ENCODE results near the gene EN2.

EN2 gene

DNA sequence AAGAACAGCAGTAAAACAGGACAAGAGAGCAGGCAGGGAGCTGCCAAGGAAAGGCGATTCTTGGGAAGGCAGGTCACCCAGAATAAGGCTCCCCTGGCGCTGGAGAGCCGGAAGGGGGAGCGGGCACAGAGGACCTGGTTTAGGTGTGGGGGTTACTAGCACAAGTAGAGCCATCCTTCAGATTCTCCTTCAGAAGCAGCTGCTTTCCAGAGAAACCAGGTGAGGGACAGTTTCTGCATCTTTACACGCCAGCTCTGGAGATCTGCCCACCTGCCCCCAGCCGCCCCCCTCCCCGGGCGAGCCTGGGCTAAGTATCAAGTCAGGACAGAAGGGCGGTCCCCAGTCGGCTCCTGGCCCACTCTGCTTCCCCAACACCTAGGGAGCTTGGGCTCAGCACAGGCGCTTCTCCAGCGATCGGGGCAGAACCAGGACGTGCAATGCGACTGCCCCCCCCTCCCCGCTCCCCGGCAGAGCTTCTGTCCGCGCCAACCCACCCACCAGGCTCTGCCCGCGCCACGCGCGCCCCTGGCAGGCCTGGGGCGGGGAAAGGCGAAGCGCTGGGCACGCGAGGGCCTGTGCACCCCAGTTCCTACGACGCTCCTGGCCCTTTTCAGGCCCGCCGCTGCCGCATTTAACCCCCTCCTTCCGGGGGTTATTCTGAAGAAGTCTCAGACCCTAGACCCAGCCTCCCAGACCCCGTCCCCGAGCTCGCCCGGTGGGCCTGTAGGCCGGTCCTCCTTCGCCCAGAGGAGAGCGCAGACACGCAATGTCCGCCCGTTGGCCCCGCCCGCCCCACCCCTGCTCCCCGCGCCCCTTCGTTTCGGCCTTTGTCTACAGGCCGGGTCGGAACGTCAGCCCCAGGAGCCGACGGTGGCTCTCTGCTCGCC is 4.4 kb upstream of the EN2 start:
- WGBS: 2% methylated on average over 57 of the region's 57 CpGs
- Histone ChIP-seq H3K36me3 (ENCODE audit: insufficient read depth, low read length) (no peaks in the 10 kb centered on the region), H3K27me3 (ENCODE audit: insufficient read depth, low read length) (peaks cover 99% of the 10 kb centered on the region), H3K4me1 (ENCODE audit: insufficient read depth, low read length) (peaks cover 4% of the 10 kb centered on the region; the same call in 1 of the 2 replicates), H3K9ac (ENCODE audit: low read depth, low read length) (no peak overlapping the region), H3K4me3 (ENCODE audit: low read length) (no peak overlapping the region), H3K27ac (ENCODE audit: low read depth, low read length) (no peak overlapping the region), H3K9me3 (ENCODE audit: insufficient read depth, low read depth, low read length) (no peaks in the 10 kb centered on the region)

DNA sequence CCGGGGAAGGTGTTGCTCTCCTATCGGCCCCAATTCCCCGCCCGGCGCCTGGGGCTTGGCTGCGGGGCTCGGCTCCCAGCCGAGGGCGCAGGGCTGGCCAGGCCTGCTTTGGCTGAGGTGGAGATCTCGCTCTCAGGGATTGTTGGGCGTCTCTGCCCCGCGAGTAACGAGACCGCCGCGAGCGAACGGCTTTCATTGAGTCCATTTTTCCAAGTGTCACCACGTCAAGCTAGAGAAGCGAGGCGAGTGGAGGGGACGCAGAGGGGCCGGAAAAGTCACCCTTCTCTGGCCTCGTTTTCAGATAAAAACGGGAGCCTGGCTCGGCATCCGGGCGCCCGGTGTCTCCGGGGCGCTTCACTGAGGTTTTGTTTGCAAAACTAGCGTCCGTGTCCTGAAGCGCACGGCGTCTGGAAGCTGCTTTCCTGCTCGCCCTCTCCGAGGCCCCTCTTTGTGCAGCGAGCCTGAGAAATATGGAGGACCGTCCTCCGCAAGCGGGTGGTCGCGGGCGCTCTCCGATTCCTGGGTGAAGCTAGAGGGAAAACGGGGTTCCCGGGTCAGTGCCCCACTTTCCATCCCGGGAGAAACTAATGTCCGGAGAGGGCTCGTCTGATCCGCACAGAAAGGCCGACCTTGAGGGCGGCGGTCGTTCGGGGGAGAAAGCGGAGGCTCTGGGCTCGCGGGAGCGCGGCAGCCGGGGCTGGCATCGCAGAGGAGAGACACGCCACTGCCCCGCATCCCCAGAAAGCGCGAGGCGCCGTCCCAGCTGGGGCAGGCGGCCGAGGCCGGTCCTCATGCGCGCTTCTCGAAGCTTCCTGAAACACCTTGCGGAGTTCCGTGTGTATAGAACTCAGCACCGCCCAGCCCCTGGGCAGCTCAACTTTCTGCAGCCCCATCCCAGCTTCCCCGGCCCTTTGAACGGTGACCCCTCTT is 3.5 kb upstream of the EN2 start:
- Histone ChIP-seq H3K9ac (ENCODE audit: low read depth, low read length) (no peak overlapping the region), H3K4me1 (ENCODE audit: insufficient read depth, low read length) (peaks cover 4% of the 10 kb centered on the region; the same call in 1 of the 2 replicates), H3K36me3 (ENCODE audit: insufficient read depth, low read length) (no peaks in the 10 kb centered on the region), H3K9me3 (ENCODE audit: insufficient read depth, low read depth, low read length) (no peaks in the 10 kb centered on the region), H3K27ac (ENCODE audit: low read depth, low read length) (no peak overlapping the region), H3K27me3 (ENCODE audit: insufficient read depth, low read length) (peaks cover 99% of the 10 kb centered on the region), H3K4me3 (ENCODE audit: low read length) (no peak overlapping the region)
- WGBS: 3% methylated on average over 82 of the region's 82 CpGs

DNA sequence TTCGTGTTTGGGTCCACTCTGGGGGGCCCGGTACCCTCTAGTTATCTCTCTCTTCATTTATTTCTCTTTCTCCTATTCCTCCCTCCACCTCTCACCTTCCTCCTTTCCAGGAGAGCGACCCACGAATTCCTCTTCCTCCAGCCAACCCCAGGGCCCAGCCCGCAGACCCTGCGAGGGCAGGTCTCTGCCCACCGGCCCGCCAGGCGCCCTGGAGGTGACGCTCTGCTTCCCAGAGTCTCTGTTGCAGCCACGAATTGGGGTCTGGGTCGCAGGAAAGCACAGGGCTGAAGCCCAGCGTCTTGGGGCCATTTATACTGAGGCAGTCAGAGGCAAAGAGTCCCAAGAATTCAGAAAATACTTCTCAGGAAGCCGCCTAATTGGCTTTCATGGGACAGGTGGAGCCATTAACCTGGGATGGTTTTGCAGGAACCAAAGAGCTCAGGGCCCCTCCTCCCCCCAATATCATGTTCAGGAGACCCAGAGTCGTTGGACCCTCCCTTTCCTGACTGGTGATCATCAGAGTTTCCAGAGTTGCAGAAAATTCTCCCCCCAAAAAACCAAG is 2.7 kb upstream of the EN2 start:
- H3K4me3 ChIP-seq (ENCODE audit: low read length): no peak overlapping the region
- no peak overlapping the region for H3K27ac ChIP-seq (ENCODE audit: low read depth, low read length)
- whole genome bisulfite sequencing: 5% methylated on average over 15 of the region's 15 CpGs
- H3K36me3 ChIP-seq (ENCODE audit: insufficient read depth, low read length): no peaks in the 10 kb centered on the region
- H3K27me3 ChIP-seq (ENCODE audit: insufficient read depth, low read length): peaks cover 99% of the 10 kb centered on the region
- no peaks in the 10 kb centered on the region for H3K9me3 ChIP-seq (ENCODE audit: insufficient read depth, low read depth, low read length)
- no peak overlapping the region for H3K9ac ChIP-seq (ENCODE audit: low read depth, low read length)
- H3K4me1 ChIP-seq (ENCODE audit: insufficient read depth, low read length): peaks cover 7% of the 10 kb centered on the region; the same call in 1 of the 2 replicates

DNA sequence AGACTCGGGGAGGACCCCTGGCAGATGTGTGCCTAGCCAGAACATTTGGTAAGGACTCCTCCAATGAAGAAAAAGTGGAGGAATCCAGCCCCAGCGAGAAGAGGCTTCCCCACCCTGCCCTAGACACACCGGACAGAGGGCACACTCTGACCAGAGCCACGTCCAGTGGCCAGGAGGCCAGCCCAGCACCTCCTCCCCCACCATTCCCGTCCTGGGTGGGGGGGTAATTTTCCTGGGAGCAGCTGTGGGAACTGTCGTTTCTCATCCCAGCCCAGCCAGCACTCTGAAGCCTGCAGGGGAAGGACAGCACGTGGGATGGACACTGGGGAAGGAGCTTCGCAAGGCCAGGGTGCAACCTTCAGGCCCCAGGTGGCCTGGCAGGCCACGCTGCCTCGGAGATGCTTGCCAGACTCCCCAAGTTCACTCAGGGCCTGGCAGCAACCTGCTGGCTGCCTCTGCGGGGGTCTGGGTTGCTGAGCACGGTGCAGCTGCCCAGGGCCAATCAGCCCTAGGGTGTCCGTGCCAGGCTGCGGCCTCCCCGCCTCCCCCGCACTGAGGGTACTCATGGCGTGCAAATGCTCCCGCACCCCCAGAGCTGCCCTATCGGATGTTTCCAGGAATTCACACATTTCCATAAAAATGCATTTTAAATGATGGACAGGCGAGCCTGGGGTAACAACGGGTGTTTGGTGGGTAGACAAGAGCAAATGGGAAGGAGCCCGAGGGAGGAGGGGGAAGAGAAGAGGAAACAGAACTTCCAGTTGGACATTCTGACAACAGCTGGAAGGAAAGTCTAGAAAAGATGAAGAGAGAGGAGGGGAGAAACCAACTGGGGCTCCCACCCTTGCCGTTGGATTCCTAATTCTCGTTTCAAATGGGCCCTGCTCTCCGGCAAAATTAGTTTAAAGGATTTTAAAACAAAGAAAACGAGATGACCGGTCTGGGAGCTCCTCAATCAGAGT is 1.9 kb upstream of the EN2 start:
- Histone ChIP-seq H3K27ac (ENCODE audit: low read depth, low read length) (no peak overlapping the region), H3K4me3 (ENCODE audit: low read length) (no peak overlapping the region), H3K4me1 (ENCODE audit: insufficient read depth, low read length) (peaks cover 7% of the 10 kb centered on the region), H3K27me3 (ENCODE audit: insufficient read depth, low read length) (peaks cover 99% of the 10 kb centered on the region), H3K9me3 (ENCODE audit: insufficient read depth, low read depth, low read length) (no peaks in the 10 kb centered on the region), H3K9ac (ENCODE audit: low read depth, low read length) (no peak overlapping the region), H3K36me3 (ENCODE audit: insufficient read depth, low read length) (no peaks in the 10 kb centered on the region)
- WGBS: 8% methylated on average over 27 of the region's 27 CpGs

DNA sequence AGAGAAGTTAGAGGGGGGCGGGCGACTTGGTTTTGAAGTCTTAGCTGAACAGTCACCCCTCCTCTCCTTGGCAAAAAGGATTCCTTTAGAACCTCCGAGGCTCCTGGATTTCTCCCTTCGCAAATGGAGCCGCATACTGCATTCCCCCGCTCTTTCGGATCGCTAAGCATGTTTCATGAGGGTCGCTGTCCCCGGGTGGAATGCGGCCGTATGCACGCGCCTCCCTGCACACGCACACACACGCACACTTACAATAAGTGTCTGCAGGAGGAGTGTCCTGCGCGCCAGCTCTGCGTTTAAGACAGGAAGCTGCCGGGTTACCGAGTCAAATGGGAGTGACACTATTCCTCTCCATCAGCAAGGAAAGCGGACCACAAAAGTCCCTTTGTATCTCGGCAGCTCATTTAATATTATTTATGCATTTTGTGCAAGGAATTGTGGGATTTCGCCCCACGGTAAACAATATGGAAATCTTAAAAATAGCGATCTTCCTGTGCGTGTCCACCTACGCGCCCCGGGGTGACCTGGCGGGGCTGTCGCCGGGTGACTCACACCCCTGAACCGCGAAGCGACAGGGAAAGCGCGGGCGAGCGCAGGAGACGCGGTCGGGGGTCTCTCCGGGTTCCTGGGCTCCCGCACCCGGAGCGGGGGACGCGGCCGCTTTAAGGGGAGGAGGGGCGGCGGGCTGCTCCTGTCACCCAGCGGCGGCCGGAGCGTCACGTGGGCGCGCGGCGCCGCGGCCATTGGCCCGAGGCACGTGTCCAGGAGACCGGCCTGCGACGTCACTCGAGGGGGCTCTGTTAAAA is 988 bp upstream of the EN2 start:
- under 1% methylated on average over 68 of the region's 69 CpGs for WGBS
- Histone ChIP-seq H3K9ac (ENCODE audit: low read depth, low read length) (no peak overlapping the region), H3K4me1 (ENCODE audit: insufficient read depth, low read length) (peaks cover 7% of the 10 kb centered on the region), H3K36me3 (ENCODE audit: insufficient read depth, low read length) (no peaks in the 10 kb centered on the region), H3K27me3 (ENCODE audit: insufficient read depth, low read length) (peaks cover 99% of the 10 kb centered on the region), H3K27ac (ENCODE audit: low read depth, low read length) (no peak overlapping the region), H3K4me3 (ENCODE audit: low read length) (0 out of 2 replicates have a peak overlapping the region, but pooled peaks have one; percentile 13), H3K9me3 (ENCODE audit: insufficient read depth, low read depth, low read length) (no peaks in the 10 kb centered on the region)

DNA sequence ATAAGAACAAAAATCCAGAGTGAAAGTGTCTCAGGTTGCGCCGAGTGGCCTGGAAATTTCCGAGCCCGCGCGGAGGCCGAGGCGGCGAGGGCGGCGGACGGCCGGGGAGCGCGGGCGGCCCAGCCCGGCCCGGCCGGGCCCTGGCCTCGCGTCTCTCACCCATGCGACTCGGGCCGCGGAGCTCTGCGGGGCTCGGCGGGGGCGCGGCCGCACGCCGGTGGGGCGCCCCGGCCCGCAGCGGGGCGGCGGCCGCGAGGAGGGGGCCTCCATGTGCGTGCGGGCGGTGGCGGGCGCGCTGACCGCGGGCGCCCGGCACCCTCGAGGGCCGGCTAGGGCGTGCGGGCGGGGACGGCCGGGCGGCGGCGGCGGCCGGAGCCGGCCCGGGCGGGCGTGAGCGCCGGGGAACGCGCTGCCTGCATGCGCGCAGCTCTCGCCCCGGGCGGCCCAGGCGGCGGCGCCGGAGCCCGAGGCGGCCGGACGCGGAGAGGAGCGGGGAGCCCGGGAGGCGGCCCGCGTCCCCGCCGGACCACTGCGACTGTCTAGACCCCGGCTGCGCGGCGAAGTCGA is 302 bp upstream of the EN2 start:
- H3K9ac ChIP-seq (ENCODE audit: low read depth, low read length): no peak overlapping the region
- under 1% methylated on average over 98 of the region's 98 CpGs for WGBS
- H3K4me3 ChIP-seq (ENCODE audit: low read length): no peak overlapping the region
- no peaks in the 10 kb centered on the region for H3K9me3 ChIP-seq (ENCODE audit: insufficient read depth, low read depth, low read length)
- no peaks in the 10 kb centered on the region for H3K36me3 ChIP-seq (ENCODE audit: insufficient read depth, low read length)
- no peak overlapping the region for H3K27ac ChIP-seq (ENCODE audit: low read depth, low read length)
- peaks cover 99% of the 10 kb centered on the region for H3K27me3 ChIP-seq (ENCODE audit: insufficient read depth, low read length)
- peaks cover 7% of the 10 kb centered on the region for H3K4me1 ChIP-seq (ENCODE audit: insufficient read depth, low read length)

DNA sequence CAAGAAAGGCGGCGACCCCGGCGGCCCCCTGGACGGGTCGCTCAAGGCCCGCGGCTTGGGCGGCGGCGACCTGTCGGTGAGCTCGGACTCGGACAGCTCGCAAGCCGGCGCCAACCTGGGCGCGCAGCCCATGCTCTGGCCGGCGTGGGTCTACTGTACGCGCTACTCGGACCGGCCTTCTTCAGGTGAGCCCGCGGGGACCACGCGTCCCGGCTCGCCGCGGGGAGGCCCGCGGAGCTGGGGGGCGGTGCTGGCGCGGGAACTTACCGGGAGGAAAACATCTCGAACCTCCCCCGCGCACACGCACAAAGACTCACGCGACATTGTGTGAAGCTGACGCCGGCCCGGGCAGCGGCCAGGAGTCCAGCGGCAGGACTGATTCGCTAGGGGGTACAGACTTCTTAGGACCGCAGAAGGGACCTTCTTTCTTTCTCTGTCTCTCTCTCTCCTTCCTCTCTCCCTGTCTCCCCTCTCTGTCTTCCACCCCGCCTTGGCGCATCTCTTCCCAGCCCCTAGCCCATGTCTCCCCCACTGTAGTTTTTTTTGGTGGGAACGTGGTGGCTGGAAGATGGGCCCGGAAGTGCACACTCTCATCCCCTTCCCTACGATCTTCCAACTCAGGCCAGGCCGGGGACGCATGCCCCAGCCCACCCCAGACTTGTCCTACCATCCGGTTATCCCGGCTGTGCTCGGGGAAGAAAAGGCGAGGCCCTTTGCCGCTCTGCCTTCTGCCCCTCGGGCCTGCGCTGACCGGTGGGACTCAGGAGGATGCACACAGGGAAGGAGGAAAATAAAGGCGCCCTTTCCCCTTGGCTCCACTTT is 1.2 kb downstream of the EN2 start:
- no peaks in the 10 kb centered on the region for H3K36me3 ChIP-seq (ENCODE audit: insufficient read depth, low read length)
- H3K4me1 ChIP-seq (ENCODE audit: insufficient read depth, low read length): peaks cover 7% of the 10 kb centered on the region
- under 1% methylated on average over 67 of the region's 68 CpGs for WGBS
- H3K27me3 ChIP-seq (ENCODE audit: insufficient read depth, low read length): peaks cover 99% of the 10 kb centered on the region
- H3K9ac ChIP-seq (ENCODE audit: low read depth, low read length): no peak overlapping the region
- peak overlapping the region; percentile 5; the same call in 1 of the 2 replicates for H3K4me3 ChIP-seq (ENCODE audit: low read length)
- no peak overlapping the region for H3K27ac ChIP-seq (ENCODE audit: low read depth, low read length)
- H3K9me3 ChIP-seq (ENCODE audit: insufficient read depth, low read depth, low read length): no peaks in the 10 kb centered on the region

DNA sequence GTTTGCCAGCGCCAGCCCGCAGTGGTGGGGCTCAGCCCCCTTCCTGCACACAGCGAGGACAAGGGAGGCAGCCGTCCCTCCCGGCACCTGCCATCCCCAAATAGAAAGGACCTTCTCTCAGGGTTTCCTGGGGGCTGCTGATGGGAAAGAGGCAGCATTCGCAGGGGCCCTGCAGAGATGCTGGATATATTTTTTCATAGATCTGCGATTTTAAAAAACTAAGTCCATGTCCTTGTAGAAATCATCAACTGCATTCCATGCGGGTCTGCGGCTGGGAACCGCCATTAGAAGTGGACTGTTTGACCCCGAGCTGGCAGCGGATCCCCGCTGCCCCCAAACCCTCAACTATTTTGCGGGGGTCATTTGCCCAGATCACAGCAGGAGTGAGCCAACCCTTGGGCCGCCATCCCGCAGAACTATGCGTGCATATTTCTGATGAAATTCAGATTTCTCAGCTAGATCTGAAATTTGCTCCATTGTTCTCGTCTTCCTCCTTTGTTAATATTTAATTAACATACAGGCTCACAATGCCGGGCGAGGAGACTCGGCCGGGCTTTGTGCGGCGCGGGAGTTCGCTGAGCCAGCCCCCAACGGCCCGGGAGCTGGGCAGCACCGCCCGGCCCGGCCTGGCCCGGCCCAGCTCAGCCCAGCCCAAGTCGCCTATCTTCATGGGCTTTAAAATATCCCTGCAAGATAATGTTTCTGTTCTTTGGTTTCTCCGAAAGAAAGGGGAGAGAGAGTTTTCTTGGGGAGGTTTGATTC is 2.0 kb downstream of the EN2 start:
- Histone ChIP-seq H3K4me1 (ENCODE audit: insufficient read depth, low read length) (peaks cover 3% of the 10 kb centered on the region; the same call in 1 of the 2 replicates), H3K9ac (ENCODE audit: low read depth, low read length) (no peak overlapping the region), H3K9me3 (ENCODE audit: insufficient read depth, low read depth, low read length) (no peaks in the 10 kb centered on the region), H3K27me3 (ENCODE audit: insufficient read depth, low read length) (peaks cover 99% of the 10 kb centered on the region), H3K36me3 (ENCODE audit: insufficient read depth, low read length) (no peaks in the 10 kb centered on the region), H3K27ac (ENCODE audit: low read depth, low read length) (no peak overlapping the region), H3K4me3 (ENCODE audit: low read length) (no peak overlapping the region; the same call in 1 of the 2 replicates)
- WGBS: 2% methylated on average over 34 of the region's 34 CpGs
